Pancreas (tissue), 10 donors: ENCODE data around the gene PRR15. TPM values are rescaled to one million over a fixed set of nuclear protein-coding genes. Genes with fewer than 3 reads are reported as not detected.

Experiments used
- ATAC-seq, 4 donors: fragments of 200-7000 bp; cut with Tn5 transposase; one replicate each; pipeline versions ENCODE4 v1.8.0 to v1.9.1; 2020; ENCODE audit warnings: mild to moderate bottlenecking in 4 of 4, moderate library complexity in 4 of 4
- DNase-seq, 6 donors: peaks; one replicate each; pipeline ENCODE4 v3.0.0-alpha.2; 2020
- FAIRE-seq: peaks from 2 replicates; lab custom pipeline; 2012; peaks lifted over from hg19 to GRCh38; lab: Jason Lieb, UNC
- H3K27ac ChIP-seq, 4 donors: fragments of 200-600 bp; sonication (generic); 1 replicate in 3 of 4; 2 replicates in 1 of 4; pipeline versions ENCODE4 v1.5.0 to v1.8.0; 2020
- H3K27me3 ChIP-seq, 4 donors: fragments of 200-600 bp; one replicate each; pipeline ENCODE4 v1.8.0; 2021
- H3K36me3 ChIP-seq, 3 donors: fragments of 200-600 bp; sonication (generic) in 1 of 3; one replicate each; pipeline versions ENCODE4 v1.5.0 to v1.8.0; 2020 to 2021
- H3K4me1 ChIP-seq, 3 donors: fragments of 200-600 bp; one replicate each; pipeline ENCODE4 v1.8.0; 2021
- H3K4me3 ChIP-seq, 4 donors: fragments of 200-600 bp; sonication (generic) in 2 of 4; one replicate each; pipeline versions ENCODE4 v1.5.0 to v1.8.0; 2020 to 2021
- H3K9me3 ChIP-seq, 4 donors: fragments of 200-600 bp; one replicate each; pipeline ENCODE4 v1.8.0; 2021
- WGBS, 2 donors: extraction: QIAGEN DNeasy Blood & Tissue Kit; methylation state at CpG; one replicate each; pipeline ENCODE4 v1.1.7; 2013; 5-methylcytosine and 5-hydroxymethylcytosine counted together
- intact Hi-C, 3 donors: fragments of 100-400 bp; cut with DNase I; formaldehyde crosslinking; loops; one replicate each; pipeline versions ENCODE4 v1.11.1 to v1.14.2; 2022
- polyA plus RNA-seq, 2 donors: library from polyadenylated mRNA; stranded (reverse); fragments of 200-250 nt; gene quantifications; one replicate each; pipeline ENCODE4 v1.2.3, GENCODE V29; 2013
- total RNA-seq, 6 donors: library from RNA; stranded (reverse); fragmentation: NEBNext Ultra II Directional in 4 of 6; extraction: Animal tissue kit (Norgen Biotek cat#: 25700) in 4 of 6; gene quantifications; one replicate each; pipeline versions ENCODE4 v1.2.1 to v1.2.4, GENCODE V29; 2021 to 2023
- TF ChIP-seq, protein P1 (sequence below), 4 donors: fragments of 200-600 bp; sonication (generic) in 3 of 4; IDR thresholded peaks; one replicate each; pipeline versions ENCODE4 v1.5.0 to v1.8.0; 2021; ENCODE audit warnings: antibody characterized with exemption in 4 of 4
- donor health status: healthy with polysubstance abuse.
- donor health status: DM: no; HTN: no; CAD: no; lungs with moderate emphysema.
- donor health status: DM: no; HTN: no; CAD: no.
- donor health status: control.
- donor health status: control.
- donor health status: Bipolar disorder and iron deficiency.
- donor health status: DM: yes; HTN: yes; CAD: no.
- donor health status: DM: no; HTN: no; CAD: no.
- donor health status: DM: no; HTN: no; CAD: no.
- donor health status: DM: yes; HTN: yes; CAD: no.

The PRR15 gene
- total and polyA plus RNA-seq, 8 donors: 1.1 to 4.6 (median 1.7) TPM

- WGBS, 2 donors: 71 to 73% methylated on average over 55 to 56 of the region's 56 CpGs
- peak overlapping the region in 2 of 4 donors; percentile 10 to 27 for H3K4me3 ChIP-seq
- H3K27me3 ChIP-seq: no peaks in the 10 kb centered on the region
- H3K36me3 ChIP-seq: no peaks in the 10 kb centered on the region
- intact Hi-C loops: no loop called here
- peak in 4 of 6 donors; percentile 14 to 55 (median 21) for DNase-seq
- no peak for FAIRE-seq
- no peak overlapping the region for H3K27ac ChIP-seq
- TF ChIP-seq, protein P1, sequence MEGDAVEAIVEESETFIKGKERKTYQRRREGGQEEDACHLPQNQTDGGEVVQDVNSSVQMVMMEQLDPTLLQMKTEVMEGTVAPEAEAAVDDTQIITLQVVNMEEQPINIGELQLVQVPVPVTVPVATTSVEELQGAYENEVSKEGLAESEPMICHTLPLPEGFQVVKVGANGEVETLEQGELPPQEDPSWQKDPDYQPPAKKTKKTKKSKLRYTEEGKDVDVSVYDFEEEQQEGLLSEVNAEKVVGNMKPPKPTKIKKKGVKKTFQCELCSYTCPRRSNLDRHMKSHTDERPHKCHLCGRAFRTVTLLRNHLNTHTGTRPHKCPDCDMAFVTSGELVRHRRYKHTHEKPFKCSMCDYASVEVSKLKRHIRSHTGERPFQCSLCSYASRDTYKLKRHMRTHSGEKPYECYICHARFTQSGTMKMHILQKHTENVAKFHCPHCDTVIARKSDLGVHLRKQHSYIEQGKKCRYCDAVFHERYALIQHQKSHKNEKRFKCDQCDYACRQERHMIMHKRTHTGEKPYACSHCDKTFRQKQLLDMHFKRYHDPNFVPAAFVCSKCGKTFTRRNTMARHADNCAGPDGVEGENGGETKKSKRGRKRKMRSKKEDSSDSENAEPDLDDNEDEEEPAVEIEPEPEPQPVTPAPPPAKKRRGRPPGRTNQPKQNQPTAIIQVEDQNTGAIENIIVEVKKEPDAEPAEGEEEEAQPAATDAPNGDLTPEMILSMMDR (IDR thresholded peaks at IDR 0.05): no peak
- H3K4me1 ChIP-seq: no peaks in the 10 kb centered on the region
- H3K9me3 ChIP-seq: no peaks in the 10 kb centered on the region
- ATAC-seq: no peak
Measured at GRCh38 chr7:29565982-29566746, 2.5 kb downstream of the PRR15 start.

DNA sequence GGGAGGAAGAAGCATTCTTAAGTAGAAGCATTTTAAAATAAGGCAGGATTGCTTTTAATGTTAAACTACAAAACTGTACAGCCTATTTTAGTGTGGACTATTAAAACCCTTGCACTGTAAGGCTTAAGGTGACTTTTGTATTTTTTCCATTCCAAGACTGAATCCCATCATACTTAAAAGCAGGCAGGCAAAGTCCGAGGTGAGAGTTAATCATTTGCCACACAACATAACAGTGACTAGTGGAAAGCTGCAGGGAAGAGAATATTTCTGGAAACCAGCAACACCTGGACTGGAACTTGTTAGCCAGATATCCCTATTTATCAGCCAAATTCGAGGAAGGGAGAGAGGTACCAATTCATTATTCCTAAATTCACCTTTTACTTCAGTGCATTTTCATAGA, 3.5 kb downstream of the PRR15 start:
- intact Hi-C loops: no loop called here
- no peak overlapping the region for H3K27ac ChIP-seq
- H3K4me3 ChIP-seq: no peak overlapping the region
- FAIRE-seq (no peak), ATAC-seq (no peak), DNase-seq (no peak)
- no peaks in the 10 kb centered on the region for H3K9me3 ChIP-seq
- no peaks in the 10 kb centered on the region for H3K4me1 ChIP-seq
- TF ChIP-seq, protein P1 (IDR thresholded peaks at IDR 0.05): no peak
- no peaks in the 10 kb centered on the region for H3K27me3 ChIP-seq
- H3K36me3 ChIP-seq: no peaks in the 10 kb centered on the region
- 56 to 61% methylated on average over 2 of the region's 2 CpGs for WGBS, 2 donors

- H3K27ac ChIP-seq: no peak overlapping the region
- no peak overlapping the region for H3K4me3 ChIP-seq
- WGBS, 2 donors: 57 to 58% methylated on average over 6 of the region's 6 CpGs
- H3K36me3 ChIP-seq: no peaks in the 10 kb centered on the region
- ATAC-seq (no peak), DNase-seq (no peak), FAIRE-seq (no peak)
- H3K9me3 ChIP-seq: no peaks in the 10 kb centered on the region
- H3K27me3 ChIP-seq: no peaks in the 10 kb centered on the region
- TF ChIP-seq, protein P1 (IDR thresholded peaks at IDR 0.05): no peak
- no peaks in the 10 kb centered on the region for H3K4me1 ChIP-seq
- intact Hi-C loops: no loop called here
Measured at GRCh38 chr7:29569648-29570047, 6.0 kb downstream of the PRR15 start.

GRCh38 chr7:29572558-29572957, 8.9 kb downstream of the PRR15 start:
- no peak for ATAC-seq
- intact Hi-C loops: no loop called here
- Histone ChIP-seq H3K27me3 (no peaks in the 10 kb centered on the region), H3K9me3 (peaks cover 0 to 3% (median 1%) of the 10 kb centered on the region in 4 donors), H3K4me3 (no peak overlapping the region), H3K36me3 (no peaks in the 10 kb centered on the region), H3K27ac (no peak overlapping the region), H3K4me1 (no peaks in the 10 kb centered on the region)
- WGBS, 2 donors: 84 to 93% methylated on average over 2 of the region's 2 CpGs
- no peak for DNase-seq
- FAIRE-seq: no peak
- TF ChIP-seq, protein P1 (IDR thresholded peaks at IDR 0.05): no peak

- TF ChIP-seq, protein P1 (IDR thresholded peaks at IDR 0.05): no peak
- intact Hi-C loops: no loop called here
- H3K27me3 ChIP-seq: no peaks in the 10 kb centered on the region
- H3K9me3 ChIP-seq: peaks cover 0 to 3% (median 1%) of the 10 kb centered on the region in 4 donors
- H3K4me1 ChIP-seq: no peaks in the 10 kb centered on the region
- no peaks in the 10 kb centered on the region for H3K36me3 ChIP-seq
- 63% methylated on average over 3 of the region's 3 CpGs for WGBS, 2 donors
- no peak overlapping the region for H3K4me3 ChIP-seq
- no peak overlapping the region for H3K27ac ChIP-seq
- ATAC-seq (no peak), DNase-seq (no peak), FAIRE-seq (no peak)
Measured at GRCh38 chr7:29573567-29573966, 9.9 kb downstream of the PRR15 start.
